ENCODE data around the gene SRCAP.

The SRCAP gene

DNA sequence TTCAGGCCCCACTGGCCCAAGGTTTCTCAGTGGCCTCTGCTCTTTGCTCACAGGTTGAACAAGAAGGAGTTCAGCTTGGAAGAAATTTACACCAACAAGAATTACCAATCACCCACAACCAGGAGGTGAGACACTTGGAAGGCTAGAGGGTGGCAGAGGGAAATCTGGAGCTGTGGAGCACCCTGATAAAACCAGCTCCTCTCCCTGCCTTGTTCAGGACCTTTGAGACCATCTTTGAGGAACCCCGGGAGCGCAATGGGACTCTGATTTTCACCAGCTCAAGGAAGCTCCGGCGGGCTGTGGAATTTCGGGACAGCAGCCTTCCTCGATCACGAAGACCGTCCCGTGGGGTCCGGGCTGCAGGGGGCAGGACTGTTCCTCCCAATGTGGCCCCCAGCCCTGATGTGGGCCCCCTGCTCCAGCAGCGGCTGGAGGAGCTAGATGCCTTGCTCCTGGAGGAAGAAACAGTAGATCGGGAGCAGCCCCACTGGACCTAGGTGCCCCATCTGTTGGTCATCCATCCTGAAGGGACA lies 43.1 kb upstream of the SRCAP start:
- peaks cover 31 to 53% (median 35%) of the 10 kb centered on the region in 10 experiments for H3K4me1 ChIP-seq
- no peaks in the 10 kb centered on the region for H3K27me3 ChIP-seq
- H3K36me3 ChIP-seq = peaks cover 24 to 53% (median 44%) of the 10 kb centered on the region in 11 experiments
- H3K27ac ChIP-seq = no peak overlapping the region
- TF ChIP-seq Cebpa-rat (IDR thresholded peaks at IDR 0.05) = no peak
- peaks cover 1 to 32% (median 12%) of the 10 kb centered on the region in 11 experiments; a peak in 20 of 22 replicates for H4K20me1 ChIP-seq
- H3K4me3 ChIP-seq = no peak overlapping the region
- H3K9me3 ChIP-seq (replicated peaks in 1 of 11) = no peaks in the 10 kb centered on the region
- peak overlapping the region in 4 of 11 experiments; percentile 18 to 34 (median 22); a peak in 3 of 22 replicates for H3K9ac ChIP-seq
- no peak overlapping the region; a peak in 1 of 22 replicates for H3K4me2 ChIP-seq

GRCh38 chr16:30656388-30656787 lies 42.6 kb upstream of the SRCAP start:
- Histone ChIP-seq H3K4me2 (peak overlapping the region in 4 of 11 experiments; percentile 81 to 96 (median 92); a peak in 7 of 22 replicates), H3K4me3 (no peak overlapping the region), H3K9ac (peak overlapping the region in 3 of 11 experiments; percentile 50 to 76 (median 73); a peak in 6 of 22 replicates), H3K27me3 (no peaks in the 10 kb centered on the region), H3K4me1 (peaks cover 33 to 58% (median 39%) of the 10 kb centered on the region in 10 experiments), H3K9me3 (replicated peaks in 1 of 11) (no peaks in the 10 kb centered on the region), H3K36me3 (peaks cover 29 to 58% (median 49%) of the 10 kb centered on the region in 11 experiments), H4K20me1 (peaks cover 6 to 37% (median 17%) of the 10 kb centered on the region in 11 experiments; a peak in 21 of 22 replicates), H3K27ac (no peak overlapping the region)
- no peak for TF ChIP-seq Cebpa-rat (IDR thresholded peaks at IDR 0.05)

- Histone ChIP-seq H3K36me3 (peaks cover 37 to 65% (median 57%) of the 10 kb centered on the region in 11 experiments), H3K4me2 (peak overlapping the region; percentile 71 to 96 (median 90)), H3K4me1 (peaks cover 34 to 62% (median 40%) of the 10 kb centered on the region in 10 experiments), H3K4me3 (peak overlapping the region; percentile 44 to 69 (median 56)), H3K9me3 (replicated peaks in 1 of 11) (no peaks in the 10 kb centered on the region), H4K20me1 (peaks cover 15 to 39% (median 26%) of the 10 kb centered on the region in 11 experiments), H3K27me3 (no peaks in the 10 kb centered on the region), H3K27ac (peak overlapping the region; percentile 39 to 100 (median 68); a peak in 21 of 22 replicates), H3K9ac (peak overlapping the region; percentile 50 to 81 (median 76))
- no peak for TF ChIP-seq Cebpa-rat (IDR thresholded peaks at IDR 0.05)
Measured at GRCh38 chr16:30656974-30657865, 41.8 kb upstream of the SRCAP start.

DNA sequence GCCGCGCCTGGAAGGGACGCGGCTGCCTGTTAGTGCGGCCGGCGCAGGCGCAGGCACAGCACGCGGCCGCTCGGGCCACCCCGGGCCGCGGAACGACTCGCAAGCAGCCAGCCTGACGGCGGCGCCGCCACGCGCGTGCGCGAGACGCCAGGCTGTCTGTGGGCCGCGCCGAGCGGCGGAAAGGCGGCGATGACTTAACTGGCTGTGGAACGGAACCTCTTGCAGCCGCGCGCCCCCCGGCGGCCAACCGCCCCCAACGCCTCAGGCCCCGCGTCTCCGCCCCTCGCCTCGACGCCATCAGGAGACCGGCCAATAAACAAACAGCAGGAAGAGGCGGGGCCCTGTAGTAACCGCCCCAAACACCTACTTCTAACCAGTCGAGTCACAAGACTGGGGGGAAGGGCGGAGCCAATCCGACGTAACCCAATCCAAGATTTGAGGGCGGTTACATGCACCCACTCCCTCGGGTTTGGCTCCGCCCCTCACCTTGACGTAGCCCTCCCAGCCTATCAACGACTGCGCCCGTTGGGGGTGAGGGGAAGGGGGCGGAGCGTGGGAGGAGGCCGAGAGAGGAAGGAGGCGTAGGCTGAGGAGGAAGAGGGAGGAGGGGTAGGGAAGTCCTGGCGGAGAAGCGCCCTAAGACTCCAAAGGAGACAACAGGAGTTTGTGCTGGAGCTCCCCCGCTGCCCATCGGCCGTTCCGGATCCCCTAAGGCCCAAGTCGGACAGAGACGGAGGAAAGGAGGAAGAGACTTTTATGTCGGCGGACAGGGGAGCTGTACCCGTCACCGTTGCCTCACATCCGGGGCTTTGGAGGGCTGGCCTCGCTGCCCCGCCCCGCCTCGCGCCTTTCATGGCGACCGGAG lies 40.9 kb upstream of the SRCAP start, which contains the start of gene FBRS:
Gene FBRS, plus strand, starts transcription at position 566 of the 865 bp plus-strand sequence. CDS start 1,088 bp downstream, outside the sequence.
- Histone ChIP-seq H3K27ac (peak within 1 kb of the TSS; percentile 94 to 100 (median 98)), H3K4me2 (peak within 1 kb of the TSS; percentile 89 to 100 (median 97)), H4K20me1 (peaks cover 23 to 40% (median 33%) of the 10 kb centered on the region in 11 experiments), H3K4me1 (peaks cover 29 to 62% (median 40%) of the 10 kb centered on the region in 10 experiments), H3K36me3 (peaks cover 41 to 65% (median 60%) of the 10 kb centered on the region in 11 experiments), H3K4me3 (peak within 1 kb of the TSS; percentile 79 to 100 (median 96)), H3K9me3 (replicated peaks in 1 of 11) (no peaks in the 10 kb centered on the region), H3K27me3 (no peaks in the 10 kb centered on the region), H3K9ac (peak within 1 kb of the TSS; percentile 92 to 100 (median 97))
- no peak for TF ChIP-seq Cebpa-rat (IDR thresholded peaks at IDR 0.05)

DNA sequence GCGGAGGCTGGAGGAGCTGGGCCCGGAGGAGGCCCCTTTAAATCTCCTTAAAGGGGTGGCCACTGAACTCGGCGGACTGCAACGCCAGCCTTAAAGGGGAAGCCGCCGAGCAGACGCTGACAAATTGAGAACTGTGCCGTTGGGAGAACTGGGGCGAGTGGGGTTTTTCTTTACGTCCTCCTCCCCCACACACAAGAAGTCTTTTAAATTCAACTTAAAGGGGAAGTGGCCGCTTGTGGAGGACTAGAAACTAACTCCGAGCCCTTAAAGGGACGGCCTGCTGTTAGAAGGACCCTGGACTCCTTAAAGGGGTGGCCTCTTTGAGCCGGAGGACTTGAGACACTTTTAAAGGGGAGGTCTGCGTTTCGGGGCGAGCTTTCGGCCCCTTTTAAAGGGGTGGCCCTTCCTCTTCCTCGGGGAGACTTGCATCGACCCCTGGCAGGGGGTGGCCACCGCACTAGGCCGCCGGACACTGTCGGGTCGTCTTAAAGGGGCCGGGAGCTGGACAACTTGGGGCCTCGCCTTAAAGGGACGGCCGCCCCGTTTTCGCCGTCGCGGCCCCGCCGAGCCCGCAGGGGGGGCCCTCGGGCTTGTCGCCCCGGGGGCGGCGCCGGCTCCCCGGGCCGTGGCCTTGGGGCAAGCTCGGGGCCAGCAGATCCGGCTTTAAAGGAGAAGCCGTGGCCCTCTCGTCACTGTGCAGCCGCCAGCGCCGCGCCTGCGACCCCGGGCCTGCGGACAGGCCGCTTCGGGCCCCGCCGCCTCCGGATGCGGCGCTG lies 40.1 kb upstream of the SRCAP start:
- no peak for TF ChIP-seq Cebpa-rat (IDR thresholded peaks at IDR 0.05)
- Histone ChIP-seq H3K4me2 (peak overlapping the region; percentile 89 to 100 (median 97)), H4K20me1 (peaks cover 32 to 48% (median 41%) of the 10 kb centered on the region in 11 experiments), H3K27ac (peak overlapping the region; percentile 94 to 100 (median 98)), H3K4me1 (peaks cover 29 to 62% (median 41%) of the 10 kb centered on the region in 10 experiments), H3K9me3 (replicated peaks in 1 of 11) (no peaks in the 10 kb centered on the region), H3K9ac (peak overlapping the region; percentile 92 to 100 (median 97)), H3K4me3 (peak overlapping the region; percentile 79 to 100 (median 96)), H3K36me3 (peaks cover 44 to 65% (median 60%) of the 10 kb centered on the region in 11 experiments), H3K27me3 (no peaks in the 10 kb centered on the region)

- peaks cover 49 to 63% (median 59%) of the 10 kb centered on the region in 11 experiments for H3K36me3 ChIP-seq
Measured at GRCh38 chr16:30659507-30660423, 39.2 kb upstream of the SRCAP start.

More at GRCh38 chr16:30659507-30660423, 39.2 kb upstream of the SRCAP start:
- no peak for TF ChIP-seq Cebpa-rat (IDR thresholded peaks at IDR 0.05)
- H3K4me2 ChIP-seq = peak overlapping the region; percentile 89 to 100 (median 97)
- peaks cover 29 to 58% (median 41%) of the 10 kb centered on the region in 10 experiments for H3K4me1 ChIP-seq
- H3K9me3 ChIP-seq (replicated peaks in 1 of 11) = no peaks in the 10 kb centered on the region
- peak overlapping the region; percentile 94 to 100 (median 98) for H3K27ac ChIP-seq
- H3K27me3 ChIP-seq = no peaks in the 10 kb centered on the region
- H3K4me3 ChIP-seq = peak overlapping the region; percentile 79 to 100 (median 96)
- peak overlapping the region; percentile 92 to 100 (median 97) for H3K9ac ChIP-seq
- H4K20me1 ChIP-seq = peaks cover 37 to 55% (median 46%) of the 10 kb centered on the region in 11 experiments
